Uterus (tissue), 4 donors: Measurements from ENCODE around the gene TYRP1. TPM values are rescaled to one million over a fixed set of nuclear protein-coding genes. Genes with fewer than 3 reads are reported as not detected.

Experiments
- DNase-seq, 2 donors: peaks; one replicate each; pipeline ENCODE4 v3.0.0-alpha.2; 2019 to 2020
- H3K27ac ChIP-seq, 2 donors: fragments of 200-600 bp; sonication (generic); 1 replicate in 1 of 2; 2 replicates in 1 of 2; pipeline ENCODE4 v1.5.1; 2016 to 2018
- H3K27me3 ChIP-seq, 2 donors: fragments of 200-600 bp; sonication (generic); one replicate each; pipeline ENCODE4 v1.5.1; 2018 to 2019; ENCODE audit warnings: control low read depth in 1 of 2
- H3K36me3 ChIP-seq, 2 donors: fragments of 200-600 bp; sonication (generic); one replicate each; pipeline ENCODE4 v1.5.1; 2019; ENCODE audit warnings: control low read depth in 1 of 2
- H3K4me1 ChIP-seq, 2 donors: fragments of 200-600 bp; sonication (generic); one replicate each; pipeline ENCODE4 v1.5.1; 2018 to 2019; ENCODE audit warnings: control low read depth in 1 of 2
- H3K4me3 ChIP-seq, 2 donors: fragments of 200-600 bp; sonication (generic); 1 replicate in 1 of 2; 2 replicates in 1 of 2; pipeline ENCODE4 v1.5.1; 2018 to 2019; ENCODE audit warnings: mild to moderate bottlenecking in 1 of 2
- H3K9me3 ChIP-seq, 2 donors: fragments of 200-600 bp; sonication (generic); one replicate each; pipeline ENCODE4 v1.5.1; 2019; ENCODE audit warnings: control low read depth in 1 of 2
- CTCF ChIP-seq, 4 experiments: fragments of 200-600 bp in 2 of 4; fragments of 450-650 bp in 2 of 4; sonication (generic) in 2 of 4; IDR thresholded peaks; one replicate each; pipeline ENCODE4 v1.5.1; 2016 to 2019; ENCODE audit warnings: antibody characterized with exemption in 4 of 4, mild to moderate bottlenecking in 2 of 4, moderate library complexity in 1 of 4
- POLR2A ChIP-seq, 2 donors: fragments of 450-650 bp; IDR thresholded peaks; one replicate each; pipeline ENCODE4 v1.6.1; 2016; ENCODE audit warnings: antibody characterized with exemption in 2 of 2, mild to moderate bottlenecking in 1 of 2, moderate library complexity in 1 of 2
- intact Hi-C: fragments of 100-400 bp; cut with DNase I; formaldehyde crosslinking; loops from one replicate; pipeline ENCODE4 v1.15.1; 2023; ENCODE audit warnings: low total_unique reads
- total RNA-seq, 4 donors: library from RNA; depleted of rRNA in 3 of 4; stranded (reverse); fragments of >200 nt in 3 of 4; gene quantifications; one replicate each; pipeline versions ENCODE4 v1.1.0 to v1.2.4, GENCODE V29; 2014 to 2023
- donor health status: DM: yes; HTN: yes; CAD: no.

Gene TYRP1
- total RNA-seq: 1 to 10 TPM in 1 of 4 donors, under 1 TPM in 1, not detected in 2; 0.24 to 1.2 TPM

- H3K27ac ChIP-seq: no peak within 1 kb of the TSS
- intact Hi-C loops: no loop called here
- H3K36me3 ChIP-seq: no peaks in the 10 kb centered on the region
Observed at GRCh38 chr9:12693141-12693540, at the start of gene TYRP1. Gene TYRP1 (plus strand): TSS chr9:12693385. CDS start chr9:12693997, 612 bp downstream.

GRCh38 chr9:12643686-12644085, 49.5 kb upstream of the TYRP1 start:
- intact Hi-C loops: no loop called here
- no peaks in the 10 kb centered on the region for H3K36me3 ChIP-seq
- TF ChIP-seq POLR2A (IDR thresholded peaks at IDR 0.05) (no peak), CTCF (IDR thresholded peaks at IDR 0.05) (no peak)
- no peak overlapping the region for H3K27ac ChIP-seq
- DNase-seq: no peak
- no peaks in the 10 kb centered on the region for H3K27me3 ChIP-seq
- H3K9me3 ChIP-seq: no peaks in the 10 kb centered on the region
- no peaks in the 10 kb centered on the region for H3K4me1 ChIP-seq
- no peak overlapping the region for H3K4me3 ChIP-seq

More at GRCh38 chr9:12693141-12693540, at the start of gene TYRP1:
- TF ChIP-seq POLR2A (IDR thresholded peaks at IDR 0.05) (no peak), CTCF (IDR thresholded peaks at IDR 0.05) (no peak)
- Histone ChIP-seq H3K4me1 (no peaks in the 10 kb centered on the region), H3K27me3 (no peaks in the 10 kb centered on the region), H3K4me3 (no peak within 1 kb of the TSS), H3K9me3 (no peaks in the 10 kb centered on the region)
- DNase-seq: no peak

- H3K27me3 ChIP-seq: no peaks in the 10 kb centered on the region
- no peak overlapping the region for H3K27ac ChIP-seq
- H3K9me3 ChIP-seq: no peaks in the 10 kb centered on the region
- H3K4me1 ChIP-seq: no peaks in the 10 kb centered on the region
- intact Hi-C loops: no loop called here
- H3K4me3 ChIP-seq: no peak overlapping the region
- DNase-seq: no peak
- TF ChIP-seq POLR2A (IDR thresholded peaks at IDR 0.05): no peak
- no peak for TF ChIP-seq CTCF (IDR thresholded peaks at IDR 0.05)
- no peaks in the 10 kb centered on the region for H3K36me3 ChIP-seq
Observed at GRCh38 chr9:12648925-12649324, 44.3 kb upstream of the TYRP1 start.

GRCh38 chr9:12651125-12651524, 42.1 kb upstream of the TYRP1 start:
- Histone ChIP-seq H3K9me3 (no peaks in the 10 kb centered on the region), H3K4me3 (no peak overlapping the region), H3K36me3 (no peaks in the 10 kb centered on the region), H3K27ac (no peak overlapping the region), H3K27me3 (no peaks in the 10 kb centered on the region), H3K4me1 (no peaks in the 10 kb centered on the region)
- intact Hi-C loops: no loop called here
- TF ChIP-seq POLR2A (IDR thresholded peaks at IDR 0.05): no peak
- TF ChIP-seq CTCF (IDR thresholded peaks at IDR 0.05): no peak
- no peak for DNase-seq

- intact Hi-C loops: no loop called here
- no peaks in the 10 kb centered on the region for H3K9me3 ChIP-seq
- H3K4me1 ChIP-seq: no peaks in the 10 kb centered on the region
- no peak overlapping the region for H3K27ac ChIP-seq
- no peak for TF ChIP-seq POLR2A (IDR thresholded peaks at IDR 0.05)
- no peak for TF ChIP-seq CTCF (IDR thresholded peaks at IDR 0.05)
- no peak overlapping the region for H3K4me3 ChIP-seq
- DNase-seq: no peak
- H3K27me3 ChIP-seq: no peaks in the 10 kb centered on the region
- no peaks in the 10 kb centered on the region for H3K36me3 ChIP-seq
Observed at GRCh38 chr9:12652973-12653372, 40.2 kb upstream of the TYRP1 start.
